D721Med (cell line): ENCODE data around the gene GAGE12C.
"Not testable (repeated sequence)": the region's sequence is repeated elsewhere in the genome, so short reads cannot be mapped to it uniquely, and the experiment has no call there.

ENCODE experiments used
- DNase-seq: peaks from one replicate; pipeline ENCODE4 v3.0.0; 2011; ENCODE audit warnings: low spot score; ENCODE audit not compliant: insufficient read length
- FAIRE-seq: peaks from 2 replicates; lab custom pipeline; 2011; peaks lifted over from hg19 to GRCh38; lab: Jason Lieb, UNC

Gene GAGE12C, protein sequence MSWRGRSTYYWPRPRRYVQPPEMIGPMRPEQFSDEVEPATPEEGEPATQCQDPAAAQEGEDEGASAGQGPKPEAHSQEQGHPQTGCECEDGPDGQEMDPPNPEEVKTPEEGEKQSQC

DNA sequence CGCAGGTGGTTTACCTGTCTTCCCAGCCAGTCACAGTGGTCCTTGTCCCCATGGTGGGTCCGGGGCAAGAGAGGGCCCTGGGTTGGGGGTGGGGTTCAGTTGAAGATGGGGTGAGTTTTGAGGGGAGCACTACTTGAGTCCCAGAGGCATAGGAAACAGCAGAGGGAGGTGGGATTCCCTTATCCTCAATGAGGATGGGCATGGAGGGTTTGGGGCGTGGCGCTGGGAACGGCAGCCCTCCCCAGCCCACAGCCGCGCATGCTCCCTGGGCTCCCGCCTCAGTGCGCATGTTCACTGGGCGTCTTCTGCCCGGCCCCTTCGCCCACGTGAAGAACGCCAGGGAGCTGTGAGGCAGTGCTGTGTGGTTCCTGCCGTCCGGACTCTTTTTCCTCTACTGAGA is at the start of gene GAGE12C:
TSS of gene GAGE12C (plus strand) at position 301 of the 400 bp plus-strand sequence. CDS start 1,155 bp downstream, outside the sequence.
- FAIRE-seq, DNase-seq: not testable (repeated sequence)

DNA sequence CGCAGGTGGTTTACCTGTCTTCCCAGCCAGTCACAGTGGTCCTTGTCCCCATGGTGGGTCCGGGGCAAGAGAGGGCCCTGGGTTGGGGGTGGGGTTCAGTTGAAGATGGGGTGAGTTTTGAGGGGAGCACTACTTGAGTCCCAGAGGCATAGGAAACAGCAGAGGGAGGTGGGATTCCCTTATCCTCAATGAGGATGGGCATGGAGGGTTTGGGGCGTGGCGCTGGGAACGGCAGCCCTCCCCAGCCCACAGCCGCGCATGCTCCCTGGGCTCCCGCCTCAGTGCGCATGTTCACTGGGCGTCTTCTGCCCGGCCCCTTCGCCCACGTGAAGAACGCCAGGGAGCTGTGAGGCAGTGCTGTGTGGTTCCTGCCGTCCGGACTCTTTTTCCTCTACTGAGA is 9.5 kb downstream of the GAGE12C start, which contains the start of gene GAGE12D:
TSS of gene GAGE12D (plus strand) at position 301 of the 400 bp plus-strand sequence. CDS start 1,155 bp downstream, outside the sequence.
- not testable (repeated sequence) for FAIRE-seq

DNA sequence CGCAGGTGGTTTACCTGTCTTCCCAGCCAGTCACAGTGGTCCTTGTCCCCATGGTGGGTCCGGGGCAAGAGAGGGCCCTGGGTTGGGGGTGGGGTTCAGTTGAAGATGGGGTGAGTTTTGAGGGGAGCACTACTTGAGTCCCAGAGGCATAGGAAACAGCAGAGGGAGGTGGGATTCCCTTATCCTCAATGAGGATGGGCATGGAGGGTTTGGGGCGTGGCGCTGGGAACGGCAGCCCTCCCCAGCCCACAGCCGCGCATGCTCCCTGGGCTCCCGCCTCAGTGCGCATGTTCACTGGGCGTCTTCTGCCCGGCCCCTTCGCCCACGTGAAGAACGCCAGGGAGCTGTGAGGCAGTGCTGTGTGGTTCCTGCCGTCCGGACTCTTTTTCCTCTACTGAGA is 19.0 kb downstream of the GAGE12C start, which contains the start of gene GAGE12E:
TSS of gene GAGE12E (plus strand) at position 301 of the 400 bp plus-strand sequence. CDS start 1,155 bp downstream, outside the sequence.
- DNase-seq, FAIRE-seq: not testable (repeated sequence)

More for the DNA sequence above, 9.5 kb downstream of the GAGE12C start, which contains the start of gene GAGE12D:
- DNase-seq, result not testable (repeated sequence)

DNA sequence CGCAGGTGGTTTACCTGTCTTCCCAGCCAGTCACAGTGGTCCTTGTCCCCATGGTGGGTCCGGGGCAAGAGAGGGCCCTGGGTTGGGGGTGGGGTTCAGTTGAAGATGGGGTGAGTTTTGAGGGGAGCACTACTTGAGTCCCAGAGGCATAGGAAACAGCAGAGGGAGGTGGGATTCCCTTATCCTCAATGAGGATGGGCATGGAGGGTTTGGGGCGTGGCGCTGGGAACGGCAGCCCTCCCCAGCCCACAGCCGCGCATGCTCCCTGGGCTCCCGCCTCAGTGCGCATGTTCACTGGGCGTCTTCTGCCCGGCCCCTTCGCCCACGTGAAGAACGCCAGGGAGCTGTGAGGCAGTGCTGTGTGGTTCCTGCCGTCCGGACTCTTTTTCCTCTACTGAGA is 28.6 kb downstream of the GAGE12C start, which contains the start of gene GAGE12F:
TSS of gene GAGE12F (plus strand) at position 301 of the 400 bp plus-strand sequence. CDS start 1,155 bp downstream, outside the sequence.
- not testable (repeated sequence) for DNase-seq, FAIRE-seq

DNA sequence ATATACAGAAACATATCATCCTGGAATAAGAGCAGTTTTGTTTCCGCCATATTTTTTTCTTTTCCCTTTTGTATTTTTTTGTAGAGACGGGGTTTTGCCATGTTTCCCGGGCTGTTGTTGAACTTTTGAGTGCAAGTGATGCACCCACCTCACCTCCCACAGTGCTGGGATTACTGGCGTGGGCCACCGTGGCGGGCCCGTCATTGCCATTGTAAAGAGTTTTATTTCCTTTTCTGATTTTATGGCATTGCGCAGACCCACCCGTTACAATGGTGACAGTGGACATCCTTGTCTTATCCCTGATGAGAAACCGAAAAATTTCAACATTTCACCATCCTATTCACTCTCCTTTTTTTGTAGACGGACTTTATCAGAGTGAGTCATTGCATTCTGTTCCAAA is 36.8 kb downstream of the GAGE12C start:
- FAIRE-seq, DNase-seq: not testable (repeated sequence)

DNA sequence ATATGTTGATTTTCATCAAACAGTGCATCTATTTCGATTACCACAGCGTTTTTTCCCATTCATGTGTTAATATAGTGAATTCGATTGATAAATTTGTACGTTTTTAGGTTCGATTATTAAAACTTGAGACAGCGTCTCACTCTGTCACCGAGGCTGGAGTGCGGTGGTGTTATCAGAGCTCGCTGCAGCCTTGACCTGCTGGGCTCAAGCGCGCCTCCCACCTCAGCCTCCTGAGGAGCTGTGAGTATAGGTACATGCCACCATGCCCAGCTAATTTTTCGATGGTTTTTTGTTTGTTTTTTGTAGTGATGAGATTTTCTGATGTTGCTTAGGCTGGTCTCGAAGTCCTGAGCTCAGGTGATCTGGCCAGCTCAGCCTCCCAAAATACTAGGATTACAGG is 37.2 kb downstream of the GAGE12C start:
- FAIRE-seq, DNase-seq: not testable (repeated sequence)

DNA sequence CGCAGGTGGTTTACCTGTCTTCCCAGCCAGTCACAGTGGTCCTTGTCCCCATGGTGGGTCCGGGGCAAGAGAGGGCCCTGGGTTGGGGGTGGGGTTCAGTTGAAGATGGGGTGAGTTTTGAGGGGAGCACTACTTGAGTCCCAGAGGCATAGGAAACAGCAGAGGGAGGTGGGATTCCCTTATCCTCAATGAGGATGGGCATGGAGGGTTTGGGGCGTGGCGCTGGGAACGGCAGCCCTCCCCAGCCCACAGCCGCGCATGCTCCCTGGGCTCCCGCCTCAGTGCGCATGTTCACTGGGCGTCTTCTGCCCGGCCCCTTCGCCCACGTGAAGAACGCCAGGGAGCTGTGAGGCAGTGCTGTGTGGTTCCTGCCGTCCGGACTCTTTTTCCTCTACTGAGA is 38.1 kb downstream of the GAGE12C start, which contains the start of gene GAGE12G:
TSS of gene GAGE12G (plus strand) at position 301 of the 400 bp plus-strand sequence. CDS start 1,155 bp downstream, outside the sequence.
- not testable (repeated sequence) for FAIRE-seq, DNase-seq

DNA sequence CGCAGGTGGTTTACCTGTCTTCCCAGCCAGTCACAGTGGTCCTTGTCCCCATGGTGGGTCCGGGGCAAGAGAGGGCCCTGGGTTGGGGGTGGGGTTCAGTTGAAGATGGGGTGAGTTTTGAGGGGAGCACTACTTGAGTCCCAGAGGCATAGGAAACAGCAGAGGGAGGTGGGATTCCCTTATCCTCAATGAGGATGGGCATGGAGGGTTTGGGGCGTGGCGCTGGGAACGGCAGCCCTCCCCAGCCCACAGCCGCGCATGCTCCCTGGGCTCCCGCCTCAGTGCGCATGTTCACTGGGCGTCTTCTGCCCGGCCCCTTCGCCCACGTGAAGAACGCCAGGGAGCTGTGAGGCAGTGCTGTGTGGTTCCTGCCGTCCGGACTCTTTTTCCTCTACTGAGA is 47.7 kb downstream of the GAGE12C start, which contains the start of gene GAGE12H:
TSS of gene GAGE12H (plus strand) at position 301 of the 400 bp plus-strand sequence. CDS start 1,155 bp downstream, outside the sequence.
- DNase-seq, FAIRE-seq: not testable (repeated sequence)
